ENCODE measurements around the gene STK24.
"Not testable (repeated sequence)": the region's sequence is repeated elsewhere in the genome, so short reads cannot be mapped to it uniquely, and the experiment has no call there.

The STK24 gene

DNA sequence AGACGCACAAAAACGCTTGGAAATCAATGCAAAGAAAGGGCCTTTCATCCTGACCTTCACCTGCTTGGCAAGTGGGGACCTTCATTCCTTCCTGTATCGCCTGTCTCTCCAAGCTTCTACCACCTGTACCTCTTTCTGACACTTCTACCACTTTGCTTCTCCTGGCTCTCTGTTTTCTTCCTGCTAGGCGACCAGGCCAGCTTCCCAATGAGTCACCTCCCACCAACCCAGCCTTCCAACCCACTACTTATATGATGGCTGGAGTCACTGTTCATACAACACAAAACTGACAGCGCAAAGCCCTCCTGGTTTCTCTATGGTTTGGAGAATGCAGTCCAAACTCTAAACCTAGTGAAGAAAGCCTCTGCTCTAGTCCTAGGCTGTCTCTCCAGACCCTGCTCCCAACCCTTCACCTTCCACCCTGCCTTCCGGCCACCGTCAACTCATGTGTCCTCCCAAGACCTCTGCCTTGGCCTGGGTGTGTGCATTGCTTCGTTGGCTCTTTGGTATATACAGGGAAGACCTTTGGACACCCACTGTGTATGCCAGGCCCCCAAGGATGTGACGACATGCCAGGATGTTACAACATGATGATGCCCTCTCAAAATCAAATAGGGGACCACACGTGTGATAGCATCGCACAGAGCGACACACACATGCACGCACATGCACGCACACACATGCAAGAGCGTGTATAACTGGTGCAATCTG, 148.5 kb downstream of the STK24 start:
- no peak for DNase-seq

- peak; percentile 9 for DNase-seq
Observed at GRCh38 chr13:98427331-98427995, 149.4 kb downstream of the STK24 start.

DNA sequence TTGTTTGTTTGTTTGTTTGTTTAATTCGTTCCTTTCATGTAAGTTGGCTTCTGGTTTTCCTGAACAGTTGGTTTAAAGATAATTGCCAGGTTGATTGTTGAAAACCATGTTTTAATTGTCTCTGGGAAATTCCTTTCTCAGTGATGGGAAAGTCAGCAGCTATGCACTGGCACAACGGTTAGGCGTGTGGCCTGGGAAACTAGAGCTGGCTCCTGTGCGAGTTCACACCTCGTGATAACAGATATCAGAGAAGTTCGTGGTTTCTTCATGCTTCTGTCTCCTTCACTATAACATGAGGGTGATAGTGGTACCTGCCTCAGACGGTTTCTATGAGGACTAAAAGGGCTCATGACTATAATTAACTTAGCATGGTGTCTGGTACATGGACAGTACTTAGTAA, 153.5 kb downstream of the STK24 start:
- no peak for DNase-seq

- no peak for DNase-seq
Observed at GRCh38 chr13:98422046-98422445, 154.9 kb downstream of the STK24 start.

- no peak for DNase-seq
Observed at GRCh38 chr13:98420554-98421175, 156.2 kb downstream of the STK24 start.

GRCh38 chr13:98419786-98420553, 156.9 kb downstream of the STK24 start:
- DNase-seq = no peak

DNA sequence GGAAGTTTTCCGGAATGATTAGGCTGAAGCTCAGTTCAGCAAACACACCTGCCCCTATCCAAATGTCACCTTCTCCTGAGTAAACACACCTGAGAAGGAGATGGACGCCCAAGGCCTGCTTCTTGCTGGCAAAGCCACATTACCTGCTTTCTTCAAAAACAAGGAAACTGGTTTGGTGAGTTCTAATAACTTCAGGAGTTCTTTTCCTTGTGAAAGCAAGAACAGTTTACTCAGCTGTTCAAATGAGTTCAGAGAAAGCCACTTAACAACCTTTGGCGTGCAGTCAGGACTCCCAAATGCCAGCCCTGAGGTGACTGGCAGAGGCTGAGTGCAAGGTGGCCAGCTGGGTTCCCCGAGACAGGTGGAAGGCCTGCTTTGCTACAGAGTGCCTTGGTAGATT, 160.5 kb downstream of the STK24 start:
- DNase-seq = no peak

DNA sequence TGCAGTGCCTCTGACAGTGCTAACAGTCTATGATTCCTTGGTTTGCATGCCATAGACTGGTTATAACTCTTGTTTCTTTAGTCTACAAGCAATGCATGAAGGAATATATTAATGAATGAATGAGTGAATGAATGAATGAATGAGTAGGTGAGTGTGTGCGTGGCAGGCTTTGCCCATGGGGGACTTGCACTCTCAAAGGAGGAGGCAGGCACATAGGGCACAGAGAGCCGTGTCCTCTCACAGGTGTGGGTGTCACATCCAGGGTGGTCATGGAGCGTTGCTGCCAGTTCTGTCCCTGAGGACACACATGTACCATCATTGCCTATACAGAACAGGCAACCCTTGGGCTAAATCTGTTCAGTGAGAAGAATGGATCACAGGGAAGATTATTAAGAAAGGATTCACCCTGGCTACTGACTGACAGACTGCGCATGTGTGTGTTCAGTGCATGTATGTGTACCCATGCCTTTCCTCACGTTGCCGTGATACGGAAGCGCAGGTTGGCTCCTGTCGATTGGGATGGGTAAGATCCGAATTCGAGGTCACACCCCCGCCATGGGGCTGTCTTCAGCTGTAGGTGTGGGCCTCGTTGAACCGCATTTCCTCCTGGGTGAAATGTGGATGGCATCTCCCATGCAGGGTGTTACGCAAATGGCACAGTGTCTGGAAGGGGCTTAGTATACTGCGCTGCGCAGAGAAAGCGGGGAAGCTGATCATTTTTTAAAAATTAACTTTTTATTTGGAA, 161.4 kb downstream of the STK24 start:
- DNase-seq = no peak

DNA sequence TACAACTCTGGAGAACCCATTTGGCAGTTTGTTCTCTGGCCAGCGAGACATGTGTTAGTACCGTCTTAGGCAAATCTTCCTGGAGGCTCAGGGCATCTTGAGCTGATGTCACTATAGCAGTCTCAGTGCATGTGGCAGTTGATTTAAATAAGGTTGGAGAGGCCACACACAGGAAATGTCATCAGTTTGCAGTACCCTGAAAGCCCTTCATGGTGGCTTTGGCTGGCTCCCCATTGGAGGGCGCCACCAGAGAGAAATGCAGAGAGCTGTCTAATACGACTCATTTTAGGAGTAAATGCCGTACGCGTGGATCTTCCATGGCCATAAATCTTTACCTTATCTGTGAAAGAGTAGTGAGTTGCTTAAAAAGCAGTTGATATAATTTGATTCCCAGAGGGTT, 163.1 kb downstream of the STK24 start:
- no peak for DNase-seq

DNA sequence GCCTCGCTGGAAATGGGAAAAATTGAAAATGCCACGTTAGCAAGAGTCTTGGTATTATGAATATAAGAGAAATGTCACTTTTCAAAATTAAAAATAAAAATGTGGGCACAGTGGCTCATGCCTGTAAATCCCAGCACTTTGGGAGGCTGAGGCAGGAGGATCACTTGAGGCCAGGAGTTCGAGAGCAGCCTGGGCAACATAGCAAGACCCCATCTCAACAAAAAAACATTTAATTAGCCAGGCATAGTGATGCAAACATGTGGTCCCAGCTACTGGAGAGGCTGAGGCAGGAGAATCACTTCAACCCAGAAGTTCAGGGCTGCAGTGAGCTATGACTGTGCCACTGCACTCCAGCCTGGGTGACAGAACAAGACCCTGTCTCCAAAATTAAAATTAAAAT, 163.6 kb downstream of the STK24 start:
- not testable (repeated sequence) for DNase-seq

GRCh38 chr13:98411617-98412265, 165.2 kb downstream of the STK24 start:
- no peak for DNase-seq

DNA sequence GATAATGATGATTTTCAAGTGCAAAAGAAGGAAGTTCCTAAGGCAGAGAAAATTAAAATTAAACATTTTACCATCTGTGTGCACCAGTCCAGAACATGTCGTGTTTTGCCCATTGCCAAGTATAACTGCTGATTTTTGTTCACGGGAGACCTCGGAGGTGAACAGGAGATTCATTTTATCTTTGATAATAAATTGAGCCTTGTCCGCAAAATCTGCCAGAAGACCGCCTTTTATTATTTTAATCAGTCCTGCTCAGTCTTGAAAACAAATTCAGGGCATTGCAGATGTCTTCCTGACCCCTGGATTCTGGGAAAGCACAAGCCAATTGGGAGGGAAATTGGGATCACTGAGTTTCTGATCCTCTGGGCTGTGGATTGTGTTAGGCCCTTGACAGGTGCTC, 165.9 kb downstream of the STK24 start:
- DNase-seq = no peak

- DNase-seq = no peak
Observed at GRCh38 chr13:98410612-98411011, 166.3 kb downstream of the STK24 start.

DNA sequence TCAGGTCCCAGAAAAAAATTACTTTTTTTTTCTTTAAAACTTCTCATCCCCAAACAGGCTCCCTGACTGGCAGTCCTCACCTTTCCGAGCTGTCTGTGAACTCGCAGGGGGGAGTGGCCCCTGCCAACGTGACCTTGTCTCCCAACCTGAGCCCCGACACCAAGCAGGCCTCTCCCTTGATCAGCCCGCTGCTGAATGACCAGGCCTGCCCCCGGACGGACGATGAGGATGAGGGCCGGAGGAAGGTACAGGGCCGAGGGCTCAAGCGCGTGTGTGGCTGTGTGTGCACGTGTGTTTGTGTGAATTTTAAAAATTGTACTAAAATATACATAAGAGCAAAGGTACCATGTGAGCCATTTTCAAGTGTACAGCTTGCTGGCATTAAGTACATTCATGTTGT, 167.6 kb downstream of the STK24 start:
- no peak for DNase-seq

- DNase-seq = no peak
Observed at GRCh38 chr13:98407575-98407974, 169.3 kb downstream of the STK24 start.

DNA sequence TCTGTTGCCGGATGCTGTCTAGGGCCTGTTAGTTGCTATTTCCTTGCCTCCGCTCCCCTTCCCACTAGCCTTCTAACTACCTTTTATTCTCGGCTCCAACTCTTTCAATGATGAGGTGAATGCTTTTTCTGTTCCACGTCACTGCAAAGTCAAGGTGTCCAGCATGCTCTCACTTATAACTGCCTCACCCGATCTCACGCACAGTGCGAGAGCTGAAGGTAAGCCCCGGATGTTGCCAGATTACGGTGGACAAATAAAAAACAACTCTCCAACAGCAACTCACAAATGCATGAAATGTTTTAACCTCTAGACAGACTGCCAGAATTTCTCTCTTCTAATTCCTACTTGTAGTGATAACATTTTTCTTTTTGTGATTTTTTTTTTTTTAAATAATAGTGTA, 169.9 kb downstream of the STK24 start:
- no peak for DNase-seq

GRCh38 chr13:98406427-98406826, 170.5 kb downstream of the STK24 start:
- no peak for DNase-seq

GRCh38 chr13:98405690-98406344, 171.1 kb downstream of the STK24 start:
- DNase-seq = no peak

DNA sequence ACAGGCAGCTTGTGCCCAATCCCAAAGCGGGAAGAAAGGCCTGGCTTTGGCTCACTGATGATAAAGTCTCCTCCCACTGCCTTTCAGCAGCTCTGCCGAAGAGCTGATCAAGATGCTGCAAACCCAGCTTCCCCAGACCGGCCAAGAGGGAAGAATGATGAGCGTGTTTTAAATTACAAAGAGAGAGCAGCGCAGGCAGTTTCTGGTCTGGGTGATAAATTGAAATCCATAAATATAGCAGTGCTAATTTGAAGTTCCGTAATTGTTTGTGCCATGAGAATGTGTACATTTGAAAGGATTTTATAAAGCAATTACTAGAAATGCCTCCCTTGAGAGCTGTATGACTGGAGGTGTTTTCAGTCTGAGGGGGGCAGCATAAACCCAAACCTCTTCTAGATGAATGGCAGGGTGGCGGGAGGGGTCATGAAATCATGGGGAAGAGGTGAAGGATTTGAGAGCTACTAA, 171.8 kb downstream of the STK24 start:
- DNase-seq = no peak

GRCh38 chr13:98403076-98403475, 173.8 kb downstream of the STK24 start:
- DNase-seq = no peak

- DNase-seq = no peak
Observed at GRCh38 chr13:98401934-98402333, 175.0 kb downstream of the STK24 start.

- DNase-seq = no peak
Observed at GRCh38 chr13:98399756-98400155, 177.2 kb downstream of the STK24 start.

Measured in activated CD4-positive, CD25-positive, alpha-beta regulatory T cell treated with anti-CD3 and anti-CD28 coated beads, Interleukin-2, amount 50 U/mL, for 72 hours (primary cell).